CD14-positive monocyte (primary cell): ENCODE measurements around the gene HOXB5. TPM values are rescaled to one million over a fixed set of nuclear protein-coding genes. Genes with fewer than 3 reads are reported as not detected.

Source experiments
- DNase-seq, 3 donors: peaks; one replicate each; pipeline ENCODE4 v3.0.0-alpha.2; 2011 to 2022
- H2AFZ ChIP-seq: 2 replicates; pipeline ENCODE4 v1.6.0; 2012; ENCODE audit warnings: mild to moderate bottlenecking, low read depth, low read length, inconsistent platforms; ENCODE audit not compliant: insufficient read depth, poor library complexity, severe bottlenecking
- H3K27ac ChIP-seq, 2 donors: 1 replicate in 1 of 2; 2 replicates in 1 of 2; pipeline ENCODE4 v1.5.1; 2012 to 2013; ENCODE audit warnings: low read length in 2 of 2, control low read depth in 1 of 2, inconsistent platforms in 1 of 2, low read depth in 1 of 2, mild to moderate bottlenecking in 1 of 2
- H3K27me3 ChIP-seq, 2 donors: one replicate each; pipeline versions ENCODE4 v1.6.0 to v1.6.1; 2011 to 2013; ENCODE audit warnings: low read length in 2 of 2; ENCODE audit not compliant: control insufficient read depth in 2 of 2, insufficient read depth in 2 of 2
- H3K36me3 ChIP-seq, 2 donors: replicated peaks in 1 of 2; 1 replicate in 1 of 2; 2 replicates in 1 of 2; pipeline versions ENCODE4 v1.5.1 to v1.6.1; 2012 to 2013; ENCODE audit warnings: low read length in 2 of 2, control low read depth in 1 of 2, inconsistent platforms in 1 of 2, mild to moderate bottlenecking in 1 of 2; ENCODE audit not compliant: insufficient read depth in 2 of 2, control insufficient read depth in 1 of 2
- H3K4me1 ChIP-seq, 2 donors: 1 replicate in 1 of 2; 2 replicates in 1 of 2; pipeline versions ENCODE4 v1.5.1 to v1.6.1; 2012 to 2013; ENCODE audit warnings: low read length in 2 of 2, control low read depth in 1 of 2, inconsistent platforms in 1 of 2, mild to moderate bottlenecking in 1 of 2, moderate library complexity in 1 of 2; ENCODE audit not compliant: insufficient read depth in 2 of 2, control insufficient read depth in 1 of 2
- H3K4me2 ChIP-seq: replicated peaks from 2 replicates; pipeline ENCODE3; 2012; ENCODE audit warnings: low read length, moderate library complexity, mild to moderate bottlenecking; ENCODE audit not compliant: poor library complexity, severe bottlenecking; ENCODE audit errors: extremely low read depth
- H3K4me3 ChIP-seq, 3 experiments: fragments of 200-600 bp in 1 of 3; sonication (generic) in 1 of 3; replicated peaks in 1 of 3; 1 replicate in 2 of 3; 2 replicates in 1 of 3; pipeline ENCODE4 v1.5.1; 2011 to 2013; ENCODE audit warnings: low read length in 3 of 3, mild to moderate bottlenecking in 3 of 3, control low read depth in 2 of 3, low read depth in 2 of 3, inconsistent platforms in 1 of 3, moderate library complexity in 1 of 3
- H3K79me2 ChIP-seq: 2 replicates; pipeline ENCODE4 v1.6.0; 2012; ENCODE audit warnings: mild to moderate bottlenecking, control low read depth, inconsistent platforms, low read length, moderate library complexity; ENCODE audit not compliant: insufficient read depth
- H3K9ac ChIP-seq: 2 replicates; pipeline ENCODE4 v1.6.0; 2017; ENCODE audit warnings: low read length, mild to moderate bottlenecking; ENCODE audit not compliant: insufficient read depth, poor library complexity, severe bottlenecking
- H3K9me3 ChIP-seq, 2 donors: replicated peaks in 1 of 2; 1 replicate in 1 of 2; 2 replicates in 1 of 2; pipeline versions ENCODE4 v1.5.1 to v1.6.1; 2012 to 2013; ENCODE audit warnings: low read length in 2 of 2, control low read depth in 1 of 2; ENCODE audit not compliant: control insufficient read depth in 1 of 2, insufficient read depth in 1 of 2
- H4K20me1 ChIP-seq: 2 replicates; pipeline ENCODE4 v1.6.0; 2012; ENCODE audit warnings: mild to moderate bottlenecking, low read length, control low read depth, moderate library complexity; ENCODE audit not compliant: insufficient read depth
- H3K27ac Mint-ChIP-seq, 7 donors: one replicate each; pipeline ENCODE4 v1.8.0; 2020; ENCODE audit warnings: mild to moderate bottlenecking in 7 of 7, mixed read lengths in 7 of 7, moderate library complexity in 6 of 7, inconsistent platforms in 2 of 7
- H3K27me3 Mint-ChIP-seq, 3 donors: one replicate each; pipeline ENCODE4 v1.8.0; 2021 to 2022; ENCODE audit warnings: low read depth in 3 of 3, mild to moderate bottlenecking in 3 of 3, mixed read lengths in 3 of 3, moderate library complexity in 3 of 3, inconsistent platforms in 1 of 3
- H3K36me3 Mint-ChIP-seq, 2 donors: one replicate each; pipeline ENCODE4 v1.8.0; 2020; ENCODE audit warnings: mixed read lengths in 2 of 2, inconsistent platforms in 1 of 2, mild to moderate bottlenecking in 1 of 2
- H3K4me1 Mint-ChIP-seq: one replicate; pipeline ENCODE4 v1.8.0; 2020; ENCODE audit warnings: mild to moderate bottlenecking, mixed read lengths
- H3K4me3 Mint-ChIP-seq, 2 donors: one replicate each; pipeline ENCODE4 v1.8.0; 2020; ENCODE audit warnings: mild to moderate bottlenecking in 2 of 2, mixed read lengths in 2 of 2, moderate library complexity in 1 of 2
- H3K9me3 Mint-ChIP-seq, 7 donors: one replicate each; pipeline ENCODE4 v1.8.0; 2020 to 2022; ENCODE audit warnings: mixed read lengths in 7 of 7, mild to moderate bottlenecking in 6 of 7, moderate library complexity in 6 of 7, inconsistent platforms in 2 of 7
- CTCF ChIP-seq: fragments of 200-600 bp; IDR thresholded peaks from one replicate; pipeline ENCODE4 v1.8.0; 2022; ENCODE audit warnings: antibody characterized with exemption, mild to moderate bottlenecking
- WGBS: methylation state at CpG from one replicate; pipeline ENCODE4 v1.1.5; 2013; ENCODE audit warnings: missing lambda C conversion rate; ENCODE audit not compliant: insufficient coverage; 5-methylcytosine and 5-hydroxymethylcytosine counted together
- intact Hi-C, 2 donors: fragments of 100-400 bp; cut with micrococcal nuclease; formaldehyde crosslinking; loops; one replicate each; pipeline versions ENCODE4 v1.15.0 to v1.15.1; 2023
- polyA plus RNA-seq, 3 donors: library from polyadenylated mRNA; depleted of rRNA in 1 of 3; unstranded in 2 of 3; stranded (reverse) in 1 of 3; fragments of 300-500 nt in 2 of 3; fragments of >200 nt in 1 of 3; fragmentation: Illumina TruSeq in 2 of 3; gene quantifications; 1 replicate in 2 of 3; 2 replicates in 1 of 3; pipeline ENCODE4 v1.2.3, GENCODE V29; 2012 to 2021

Gene HOXB5
- polyA plus RNA-seq, 3 donors = not detected

GRCh38 chr17:48608494-48608834 lies 14.9 kb upstream of the HOXB5 start:
- Mint-ChIP-seq H3K4me1 (peaks cover 40% of the 10 kb centered on the region), H3K27ac (no peak overlapping the region), H3K4me3 (peak overlapping the region in 1 of 2 donors; percentile 96), H3K36me3 (peaks cover 9 to 17% of the 10 kb centered on the region in 2 donors), H3K27me3 (peaks cover 88 to 98% (median 95%) of the 10 kb centered on the region in 3 donors), H3K9me3 (peaks cover 0 to 41% (median 24%) of the 10 kb centered on the region in 7 donors)
- H3K4me3 ChIP-seq = no peak overlapping the region
- peaks cover 5 to 37% of the 10 kb centered on the region in 2 donors for H3K9me3 ChIP-seq
- H3K27me3 ChIP-seq = peaks cover 57 to 98% of the 10 kb centered on the region in 2 donors
- H3K9ac ChIP-seq = no peak overlapping the region
- H4K20me1 ChIP-seq = no peaks in the 10 kb centered on the region
- H3K4me2 ChIP-seq = no peak overlapping the region
- no peaks in the 10 kb centered on the region for H3K36me3 ChIP-seq
- H2AFZ ChIP-seq = no peak overlapping the region
- no peak for TF ChIP-seq CTCF
- no peak overlapping the region for H3K27ac ChIP-seq
- intact Hi-C loops = no loop called here
- 100% methylated on average over 1 of the region's 1 CpG for WGBS
- no peak for DNase-seq
- H3K79me2 ChIP-seq = no peaks in the 10 kb centered on the region
- H3K4me1 ChIP-seq = peaks cover 32 to 36% of the 10 kb centered on the region in 2 donors

GRCh38 chr17:48606892-48607614 lies 13.5 kb upstream of the HOXB5 start:
- Histone ChIP-seq H3K27ac (no peak overlapping the region), H3K9me3 (peaks cover 3 to 38% of the 10 kb centered on the region in 2 donors), H4K20me1 (no peaks in the 10 kb centered on the region), H3K36me3 (no peaks in the 10 kb centered on the region), H3K4me3 (no peak overlapping the region), H3K9ac (no peak overlapping the region), H3K4me2 (no peak overlapping the region), H3K79me2 (no peaks in the 10 kb centered on the region), H3K4me1 (peaks cover 23% of the 10 kb centered on the region in 2 donors), H3K27me3 (peaks cover 56 to 99% of the 10 kb centered on the region in 2 donors), H2AFZ (no peak overlapping the region)
- DNase-seq = no peak
- H3K4me1 Mint-ChIP-seq = peaks cover 33% of the 10 kb centered on the region
- peaks cover 9 to 11% of the 10 kb centered on the region in 2 donors for H3K36me3 Mint-ChIP-seq
- peak overlapping the region in 1 of 2 donors; percentile 75 for H3K4me3 Mint-ChIP-seq
- TF ChIP-seq CTCF = no peak
- H3K27ac Mint-ChIP-seq = no peak overlapping the region
- peaks cover 90 to 98% (median 96%) of the 10 kb centered on the region in 3 donors for H3K27me3 Mint-ChIP-seq
- intact Hi-C loops = no loop called here
- 100% methylated on average over 2 of the region's 9 CpGs for WGBS
- H3K9me3 Mint-ChIP-seq = peaks cover 0 to 31% (median 19%) of the 10 kb centered on the region in 7 donors
